ENCODE measurements around the gene RBMS1.
"Not testable (repeated sequence)": the region's sequence is repeated elsewhere in the genome, so short reads cannot be mapped to it uniquely, and the experiment has no call there.

RBMS1 gene

DNA sequence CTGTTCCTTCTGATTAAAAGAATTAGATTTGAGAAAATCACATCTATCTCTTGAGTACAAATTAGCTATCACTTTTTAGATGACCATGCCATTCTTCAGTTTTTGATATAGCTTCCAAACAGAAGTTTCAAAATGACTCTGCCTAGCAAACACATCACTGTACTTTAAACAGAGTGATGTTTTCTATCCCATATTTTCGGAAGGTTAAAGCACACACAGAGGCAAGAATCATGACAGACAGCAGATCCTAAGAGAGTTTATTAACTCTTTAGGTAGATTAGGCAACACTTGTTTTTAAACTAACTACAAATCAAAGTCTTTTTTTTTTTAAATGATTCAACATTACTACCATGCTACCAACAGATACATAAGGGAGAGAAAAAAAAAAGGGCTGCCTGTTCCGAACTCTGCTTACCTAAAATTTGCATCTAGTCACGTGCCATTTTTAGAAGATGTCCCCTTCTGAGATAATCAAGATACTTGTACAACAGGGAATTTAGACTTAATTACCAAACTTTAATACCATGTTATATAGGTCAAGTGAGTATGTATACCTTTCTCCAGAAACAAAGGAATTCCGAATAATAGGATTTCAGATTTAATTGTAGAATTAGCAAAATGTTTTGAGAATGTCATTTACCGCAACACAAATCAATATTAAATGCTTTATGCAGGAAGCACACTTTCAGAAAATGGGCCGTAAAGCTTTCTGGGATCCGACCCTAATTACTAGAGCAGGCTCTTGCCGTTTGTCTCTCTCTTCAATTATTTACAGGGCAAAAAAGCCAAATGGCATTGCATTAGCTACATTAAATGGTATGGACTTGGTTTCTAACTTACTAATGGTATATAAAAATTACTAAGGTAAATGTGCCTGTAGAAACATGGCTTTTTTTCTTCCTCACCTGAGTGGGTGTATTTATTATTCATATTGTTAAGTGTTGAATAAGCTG, 2.6 kb downstream of the RBMS1 start:
- H2AFZ ChIP-seq (ENCODE audit: low read length): no peak overlapping the region
- H3K27me3 ChIP-seq (ENCODE audit: insufficient read depth, low read length, poor library complexity, severe bottlenecking): no peaks in the 10 kb centered on the region
- no peaks in the 10 kb centered on the region for H3K9me2 ChIP-seq (replicated peaks; ENCODE audit: low read depth, low read length)
- H3K9me3 ChIP-seq (ENCODE audit: insufficient read depth, low read depth, low read length): no peaks in the 10 kb centered on the region
- TF ChIP-seq, protein P1, sequence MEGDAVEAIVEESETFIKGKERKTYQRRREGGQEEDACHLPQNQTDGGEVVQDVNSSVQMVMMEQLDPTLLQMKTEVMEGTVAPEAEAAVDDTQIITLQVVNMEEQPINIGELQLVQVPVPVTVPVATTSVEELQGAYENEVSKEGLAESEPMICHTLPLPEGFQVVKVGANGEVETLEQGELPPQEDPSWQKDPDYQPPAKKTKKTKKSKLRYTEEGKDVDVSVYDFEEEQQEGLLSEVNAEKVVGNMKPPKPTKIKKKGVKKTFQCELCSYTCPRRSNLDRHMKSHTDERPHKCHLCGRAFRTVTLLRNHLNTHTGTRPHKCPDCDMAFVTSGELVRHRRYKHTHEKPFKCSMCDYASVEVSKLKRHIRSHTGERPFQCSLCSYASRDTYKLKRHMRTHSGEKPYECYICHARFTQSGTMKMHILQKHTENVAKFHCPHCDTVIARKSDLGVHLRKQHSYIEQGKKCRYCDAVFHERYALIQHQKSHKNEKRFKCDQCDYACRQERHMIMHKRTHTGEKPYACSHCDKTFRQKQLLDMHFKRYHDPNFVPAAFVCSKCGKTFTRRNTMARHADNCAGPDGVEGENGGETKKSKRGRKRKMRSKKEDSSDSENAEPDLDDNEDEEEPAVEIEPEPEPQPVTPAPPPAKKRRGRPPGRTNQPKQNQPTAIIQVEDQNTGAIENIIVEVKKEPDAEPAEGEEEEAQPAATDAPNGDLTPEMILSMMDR (conservative IDR thresholded peaks at IDR 0.05; ENCODE audit: low read length): no peak
- TF ChIP-seq EZH2phosphoT487 (IDR thresholded peaks at IDR 0.05; ENCODE audit: borderline replicate concordance): no peak
- H4K20me1 ChIP-seq (ENCODE audit: insufficient read depth, low read length, poor library complexity, severe bottlenecking): peaks cover 4% of the 10 kb centered on the region
- H3K4me2 ChIP-seq (ENCODE audit: low read depth, low read length, poor library complexity, severe bottlenecking): peak overlapping the region; percentile 80
- H3K4me1 ChIP-seq (ENCODE audit: insufficient read depth, low read length, poor library complexity, severe bottlenecking): peaks cover 56% of the 10 kb centered on the region
- peaks cover 67% of the 10 kb centered on the region for H3K79me2 ChIP-seq (ENCODE audit: insufficient read depth, low read length)
- peak overlapping the region; percentile 85 for H3K9ac ChIP-seq (ENCODE audit: low read depth, low read length, poor library complexity, severe bottlenecking)
- no peaks in the 10 kb centered on the region for H3K36me3 ChIP-seq (ENCODE audit: insufficient read depth, low read length)
- H3F3A ChIP-seq (ENCODE audit: low read depth): no peaks in the 10 kb centered on the region
- peak overlapping the region; percentile 91 for H3K4me3 ChIP-seq (ENCODE audit: low read length, poor library complexity, severe bottlenecking)

DNA sequence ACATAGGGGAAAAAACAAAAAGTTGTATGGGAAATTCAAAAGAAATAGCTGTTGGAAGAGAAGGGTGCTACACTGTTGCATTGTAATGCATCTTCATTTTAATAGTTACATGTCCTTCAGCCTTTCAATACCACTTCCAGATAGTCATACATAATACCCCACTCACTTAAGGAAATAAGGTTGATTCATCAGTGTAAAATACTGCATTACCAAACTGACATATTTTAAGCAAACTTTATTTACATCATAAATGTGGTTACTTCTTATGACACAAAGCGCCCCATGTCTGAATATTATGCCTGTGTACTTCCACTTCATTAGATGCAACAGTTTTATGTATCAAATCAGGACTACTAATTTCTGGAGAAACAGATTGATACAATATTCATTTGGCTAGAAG, 4.5 kb downstream of the RBMS1 start:
- peaks cover 50% of the 10 kb centered on the region for H3K4me1 ChIP-seq (ENCODE audit: insufficient read depth, low read length, poor library complexity, severe bottlenecking)
- H3K9me2 ChIP-seq (replicated peaks; ENCODE audit: low read depth, low read length): no peaks in the 10 kb centered on the region
- H2AFZ ChIP-seq (ENCODE audit: low read length): no peak overlapping the region
- H4K20me1 ChIP-seq (ENCODE audit: insufficient read depth, low read length, poor library complexity, severe bottlenecking): peaks cover 6% of the 10 kb centered on the region
- no peaks in the 10 kb centered on the region for H3K36me3 ChIP-seq (ENCODE audit: insufficient read depth, low read length)
- no peak for TF ChIP-seq EZH2phosphoT487 (IDR thresholded peaks at IDR 0.05; ENCODE audit: borderline replicate concordance)
- no peaks in the 10 kb centered on the region for H3K9me3 ChIP-seq (ENCODE audit: insufficient read depth, low read depth, low read length)
- peak overlapping the region; percentile 30 for H3K4me3 ChIP-seq (ENCODE audit: low read length, poor library complexity, severe bottlenecking)
- H3F3A ChIP-seq (ENCODE audit: low read depth): no peaks in the 10 kb centered on the region
- H3K27me3 ChIP-seq (ENCODE audit: insufficient read depth, low read length, poor library complexity, severe bottlenecking): no peaks in the 10 kb centered on the region
- H3K79me2 ChIP-seq (ENCODE audit: insufficient read depth, low read length): peaks cover 67% of the 10 kb centered on the region
- H3K4me2 ChIP-seq (ENCODE audit: low read depth, low read length, poor library complexity, severe bottlenecking): peak overlapping the region; percentile 80
- no peak overlapping the region for H3K9ac ChIP-seq (ENCODE audit: low read depth, low read length, poor library complexity, severe bottlenecking)

DNA sequence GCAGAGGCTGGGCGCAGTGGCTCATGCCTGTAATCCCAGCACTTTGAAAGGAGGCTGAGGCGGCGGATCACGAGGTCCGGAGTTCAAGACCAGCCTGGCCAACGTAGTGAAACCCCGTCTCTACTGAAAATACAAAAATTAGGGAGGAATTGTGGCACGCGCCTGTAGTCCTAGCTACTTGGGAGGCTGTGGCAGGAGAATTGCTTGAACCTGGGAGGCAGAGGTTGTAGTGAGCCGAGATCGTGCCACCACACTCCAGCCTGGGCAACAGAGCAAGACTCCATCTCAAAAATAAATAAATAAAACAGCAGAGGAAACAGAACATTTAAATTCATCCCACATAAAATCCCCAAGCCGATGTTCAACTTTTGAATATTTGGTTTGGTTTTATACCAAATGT, 5.3 kb downstream of the RBMS1 start:
- H3K79me2 ChIP-seq (ENCODE audit: insufficient read depth, low read length): peaks cover 72% of the 10 kb centered on the region
- not testable (repeated sequence) for H4K20me1 ChIP-seq (ENCODE audit: insufficient read depth, low read length, poor library complexity, severe bottlenecking); H3K9me2 ChIP-seq (replicated peaks; ENCODE audit: low read depth, low read length)

DNA sequence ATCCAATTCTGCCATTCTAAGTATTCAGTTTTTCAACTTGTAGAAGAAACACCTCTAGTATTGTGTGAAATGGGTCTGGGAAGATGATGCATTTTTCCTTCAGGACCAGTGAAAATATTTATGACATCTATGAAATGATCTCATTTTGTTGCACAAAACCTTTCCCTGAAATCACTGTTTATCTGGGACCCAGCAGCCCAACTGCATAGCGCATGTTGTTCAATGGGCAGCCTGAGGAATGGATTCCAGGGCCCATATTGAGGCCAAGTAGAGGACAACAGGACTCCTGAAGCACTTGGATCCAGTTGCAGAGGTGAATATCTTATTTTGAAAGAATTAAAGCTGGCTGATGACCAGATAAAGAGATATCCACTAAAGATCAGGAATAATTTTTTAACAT, 7.3 kb downstream of the RBMS1 start:
- H3K9me2 ChIP-seq (replicated peaks; ENCODE audit: low read depth, low read length): no peaks in the 10 kb centered on the region
- H2AFZ ChIP-seq (ENCODE audit: low read length): no peak overlapping the region
- peaks cover 43% of the 10 kb centered on the region for H3K4me1 ChIP-seq (ENCODE audit: insufficient read depth, low read length, poor library complexity, severe bottlenecking)
- no peaks in the 10 kb centered on the region for H3K27me3 ChIP-seq (ENCODE audit: insufficient read depth, low read length, poor library complexity, severe bottlenecking)
- H3K9ac ChIP-seq (ENCODE audit: low read depth, low read length, poor library complexity, severe bottlenecking): no peak overlapping the region
- no peaks in the 10 kb centered on the region for H3K36me3 ChIP-seq (ENCODE audit: insufficient read depth, low read length)
- no peak overlapping the region for H3K4me3 ChIP-seq (ENCODE audit: low read length, poor library complexity, severe bottlenecking)
- no peak overlapping the region for H3K4me2 ChIP-seq (ENCODE audit: low read depth, low read length, poor library complexity, severe bottlenecking)
- no peaks in the 10 kb centered on the region for H3K9me3 ChIP-seq (ENCODE audit: insufficient read depth, low read depth, low read length)
- H4K20me1 ChIP-seq (ENCODE audit: insufficient read depth, low read length, poor library complexity, severe bottlenecking): peaks cover 23% of the 10 kb centered on the region
- H3F3A ChIP-seq (ENCODE audit: low read depth): 0 out of 2 replicates have a peak, but pooled peaks cover 3% of the 10 kb centered on the region
- TF ChIP-seq, protein P1 (conservative IDR thresholded peaks at IDR 0.05; ENCODE audit: low read length): no peak
- TF ChIP-seq EZH2phosphoT487 (IDR thresholded peaks at IDR 0.05; ENCODE audit: borderline replicate concordance): no peak
- H3K79me2 ChIP-seq (ENCODE audit: insufficient read depth, low read length): peaks cover 68% of the 10 kb centered on the region

More for the DNA sequence above, 5.3 kb downstream of the RBMS1 start:
- not testable (repeated sequence) for H3F3A ChIP-seq (ENCODE audit: low read depth); H3K27me3 ChIP-seq (ENCODE audit: insufficient read depth, low read length, poor library complexity, severe bottlenecking); H3K9me3 ChIP-seq (ENCODE audit: insufficient read depth, low read depth, low read length); H2AFZ ChIP-seq (ENCODE audit: low read length); H3K9ac ChIP-seq (ENCODE audit: low read depth, low read length, poor library complexity, severe bottlenecking); H3K4me3 ChIP-seq (ENCODE audit: low read length, poor library complexity, severe bottlenecking); H3K36me3 ChIP-seq (ENCODE audit: insufficient read depth, low read length)
- Histone ChIP-seq H3K4me1 (ENCODE audit: insufficient read depth, low read length, poor library complexity, severe bottlenecking) (peaks cover 46% of the 10 kb centered on the region), H3K4me2 (ENCODE audit: low read depth, low read length, poor library complexity, severe bottlenecking) (peak overlapping the region; percentile 6)
